GM12872 (cell line): ENCODE measurements around the gene BNC2.

Experiments
- CTCF ChIP-seq: IDR thresholded peaks from 3 replicates; pipeline ENCODE4 v1.5.1; 2011; ENCODE audit warnings: low read depth, mild to moderate bottlenecking, low read length, moderate library complexity; ENCODE audit not compliant: insufficient read depth

Gene BNC2

GRCh38 chr9:16654596-16655126 lies 215.8 kb downstream of the BNC2 start:
- TF ChIP-seq CTCF = no peak

GRCh38 chr9:16653491-16654399 lies 216.7 kb downstream of the BNC2 start:
- TF ChIP-seq CTCF = no peak

- TF ChIP-seq CTCF = no peak
Measured at GRCh38 chr9:16652582-16652981, 217.9 kb downstream of the BNC2 start.

GRCh38 chr9:16651446-16651964 lies 219.0 kb downstream of the BNC2 start:
- no peak for TF ChIP-seq CTCF

GRCh38 chr9:16645970-16646369 lies 224.5 kb downstream of the BNC2 start:
- no peak for TF ChIP-seq CTCF

- no peak for TF ChIP-seq CTCF
Measured at GRCh38 chr9:16642421-16643109, 227.9 kb downstream of the BNC2 start.

GRCh38 chr9:16640649-16641048 lies 229.8 kb downstream of the BNC2 start:
- TF ChIP-seq CTCF = no peak
